ENCODE data around the gene BBS9.

GRCh38 chr7:33517191-33517590 lies 387.8 kb downstream of the BBS9 start:
- no peak for TF ChIP-seq CTCF (IDR thresholded peaks at IDR 0.05)
- TF ChIP-seq POLR2A (IDR thresholded peaks at IDR 0.05), result no peak

Measured in testis (tissue), 2 donors.